HG02678 (cell line): ENCODE data around the gene COL1A1.

Source experiments
- ATAC-seq: cut with Tn5 transposase; IDR thresholded peaks from one replicate; pipeline ENCODE4 v1.9.1; 2021; ENCODE audit warnings: mild to moderate bottlenecking, moderate library complexity; ENCODE audit not compliant: unreplicated experiment

The COL1A1 gene

GRCh38 chr17:50213026-50214022 is 11.9 kb upstream of the COL1A1 start:
- peak; percentile 89 for ATAC-seq

- ATAC-seq, result no peak
Observed at GRCh38 chr17:50212121-50212843, 10.9 kb upstream of the COL1A1 start.

GRCh38 chr17:50211249-50212120 is 10.1 kb upstream of the COL1A1 start:
- ATAC-seq, result no peak

- ATAC-seq, result no peak
Observed at GRCh38 chr17:50210240-50211225, 9.1 kb upstream of the COL1A1 start.

GRCh38 chr17:50209472-50210239 is 8.2 kb upstream of the COL1A1 start:
- no peak for ATAC-seq

GRCh38 chr17:50209133-50209471 is 7.7 kb upstream of the COL1A1 start:
- ATAC-seq, result no peak

GRCh38 chr17:50208611-50209061 is 7.2 kb upstream of the COL1A1 start:
- ATAC-seq, result no peak

GRCh38 chr17:50207792-50208567 is 6.5 kb upstream of the COL1A1 start:
- no peak for ATAC-seq

GRCh38 chr17:50207315-50207714 is 5.9 kb upstream of the COL1A1 start:
- no peak for ATAC-seq

- ATAC-seq, result no peak
Observed at GRCh38 chr17:50206604-50207293, 5.3 kb upstream of the COL1A1 start.

GRCh38 chr17:50205963-50206505 is 4.6 kb upstream of the COL1A1 start:
- ATAC-seq, result no peak

- ATAC-seq, result no peak
Observed at GRCh38 chr17:50205111-50205962, 3.9 kb upstream of the COL1A1 start.

- no peak for ATAC-seq
Observed at GRCh38 chr17:50204431-50204830, 3.0 kb upstream of the COL1A1 start.

- no peak for ATAC-seq
Observed at GRCh38 chr17:50203604-50204345, 2.3 kb upstream of the COL1A1 start.

- ATAC-seq, result no peak
Observed at GRCh38 chr17:50203086-50203485, 1.7 kb upstream of the COL1A1 start.
